Jurkat, Clone E6-1 (cell line): ENCODE measurements around the gene GABRB1.
"Not testable (repeated sequence)": the region's sequence is repeated elsewhere in the genome, so short reads cannot be mapped to it uniquely, and the experiment has no call there.

Experiments
- DNase-seq: peaks from one replicate; pipeline ENCODE4 v3.0.0-alpha.2; 2011; ENCODE audit warnings: low read depth, low spot score
- H3K4me3 ChIP-seq: 2 replicates; pipeline ENCODE4 v1.5.1; 2011; ENCODE audit warnings: mild to moderate bottlenecking, low read length, control low read depth, moderate library complexity

GABRB1 gene

DNA sequence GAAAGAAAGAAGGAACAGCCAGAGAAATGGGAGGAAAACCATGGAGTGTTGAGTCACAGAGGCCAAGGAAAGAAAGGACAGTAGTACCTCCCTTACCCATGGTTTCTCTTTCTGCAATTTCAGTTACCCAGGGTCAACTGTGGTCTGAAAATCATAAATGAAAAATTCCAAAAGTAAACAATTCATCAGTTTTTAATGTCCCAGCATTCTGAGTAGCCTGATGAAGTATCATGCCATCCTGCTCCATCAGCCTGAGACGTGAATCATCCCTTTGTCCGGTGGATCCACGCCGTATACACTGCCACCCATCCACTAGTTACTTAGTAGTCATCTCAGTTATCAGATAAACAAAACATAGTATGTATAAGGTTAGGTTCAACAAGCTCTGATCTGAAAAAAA is 318.0 kb downstream of the GABRB1 start:
- H3K4me3 ChIP-seq: no peak overlapping the region
- no peak for DNase-seq

DNA sequence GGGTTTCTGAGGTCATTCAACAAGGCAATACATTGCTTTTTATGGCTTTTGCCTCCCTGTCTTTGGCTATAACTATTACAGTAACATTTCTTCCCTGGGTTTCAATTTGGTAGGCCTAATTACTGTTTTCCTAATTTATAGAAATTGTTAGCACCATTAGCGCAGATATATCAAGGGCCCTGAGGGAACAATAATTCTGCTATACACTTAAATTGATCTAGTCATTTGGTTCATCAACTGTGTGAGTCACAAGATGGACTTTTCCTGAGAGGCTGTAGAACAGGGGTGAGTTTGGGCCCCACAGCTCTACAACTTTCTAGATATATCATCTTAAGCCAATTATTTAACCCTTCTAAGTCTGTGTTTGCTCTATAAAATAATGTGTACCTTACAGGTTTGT is 324.2 kb downstream of the GABRB1 start:
- DNase-seq: no peak
- no peak overlapping the region for H3K4me3 ChIP-seq

DNA sequence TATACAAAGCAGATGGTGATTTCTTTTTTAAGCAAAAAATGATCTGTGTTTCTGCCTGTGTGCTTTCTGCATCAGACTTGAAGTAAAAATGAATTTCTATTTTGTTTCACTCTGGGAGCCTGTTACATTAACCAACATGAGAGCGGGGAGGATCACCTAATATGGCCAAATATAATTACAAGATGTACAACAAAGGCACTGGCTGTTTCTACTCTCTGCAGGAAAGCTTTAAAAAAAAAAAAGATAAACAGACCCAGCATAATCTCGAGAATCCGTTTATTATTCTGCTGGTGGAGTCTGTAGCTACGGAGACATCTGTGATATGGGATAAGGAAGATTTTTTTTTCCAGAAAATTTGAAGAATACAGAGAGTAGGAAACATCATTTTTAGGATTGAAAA is 328.5 kb downstream of the GABRB1 start:
- H3K4me3 ChIP-seq: no peak overlapping the region
- DNase-seq: no peak

DNA sequence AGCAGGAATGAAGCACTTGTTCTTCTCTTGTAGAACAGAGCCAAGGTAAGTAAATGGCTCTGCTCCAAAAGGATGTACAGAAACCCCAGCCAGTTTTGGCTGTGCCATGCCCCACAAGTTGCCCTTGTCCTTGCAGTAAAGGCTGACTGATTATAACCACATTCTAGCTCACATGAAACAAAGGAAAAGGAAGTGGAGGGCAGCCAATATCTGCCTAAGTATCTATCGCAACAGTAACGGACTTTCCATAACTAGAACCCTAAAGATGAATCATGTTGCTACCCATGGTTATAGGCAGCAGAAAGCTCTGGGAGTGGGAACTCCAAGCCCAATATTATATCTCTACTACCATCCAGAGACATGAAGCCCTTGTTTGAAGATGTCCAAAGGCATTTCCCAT is 336.4 kb downstream of the GABRB1 start:
- peak; percentile 28 for DNase-seq

DNA sequence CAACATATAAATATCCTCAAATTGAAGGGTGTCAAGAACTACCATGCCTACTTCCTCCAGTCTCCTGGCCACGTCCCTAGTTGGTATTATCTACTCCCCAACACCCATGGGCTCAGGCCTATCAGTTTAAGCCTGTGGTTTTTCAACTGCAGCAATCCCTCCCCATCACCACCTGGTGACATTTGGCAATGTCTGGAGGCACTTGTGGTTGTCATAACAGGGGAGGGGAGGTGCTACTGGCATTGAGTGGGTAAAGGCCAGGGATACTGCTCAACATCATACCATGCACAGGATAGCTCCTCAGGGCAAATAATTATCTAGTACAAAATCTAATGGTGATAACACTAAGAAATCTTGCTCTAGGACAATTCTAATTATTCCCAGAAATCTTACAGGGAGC is 336.8 kb downstream of the GABRB1 start:
- DNase-seq: peak; percentile 53

More for the DNA sequence above, 336.4 kb downstream of the GABRB1 start:
- no peak overlapping the region for H3K4me3 ChIP-seq

DNA sequence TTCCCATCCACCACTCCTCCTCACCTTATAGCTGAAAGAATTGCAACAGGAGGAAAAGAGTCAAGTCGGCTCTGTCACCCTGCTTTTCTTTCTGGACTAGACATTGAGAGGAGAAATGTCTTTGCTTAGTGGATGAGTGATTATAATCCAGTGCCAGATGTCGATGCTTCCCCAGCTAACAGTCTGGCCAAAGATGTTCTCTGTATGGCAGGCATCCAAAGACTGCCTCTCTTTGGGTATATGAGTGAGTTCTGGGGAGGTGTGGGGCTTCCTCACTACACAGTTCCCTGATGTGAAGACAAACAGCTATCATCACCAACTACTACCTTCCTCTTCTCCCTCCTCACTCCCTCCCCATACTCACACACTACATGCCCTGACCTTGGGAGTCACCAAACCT is 341.2 kb downstream of the GABRB1 start:
- no peak for DNase-seq
- H3K4me3 ChIP-seq: no peak overlapping the region

More for the DNA sequence above, 336.8 kb downstream of the GABRB1 start:
- no peak overlapping the region for H3K4me3 ChIP-seq

DNA sequence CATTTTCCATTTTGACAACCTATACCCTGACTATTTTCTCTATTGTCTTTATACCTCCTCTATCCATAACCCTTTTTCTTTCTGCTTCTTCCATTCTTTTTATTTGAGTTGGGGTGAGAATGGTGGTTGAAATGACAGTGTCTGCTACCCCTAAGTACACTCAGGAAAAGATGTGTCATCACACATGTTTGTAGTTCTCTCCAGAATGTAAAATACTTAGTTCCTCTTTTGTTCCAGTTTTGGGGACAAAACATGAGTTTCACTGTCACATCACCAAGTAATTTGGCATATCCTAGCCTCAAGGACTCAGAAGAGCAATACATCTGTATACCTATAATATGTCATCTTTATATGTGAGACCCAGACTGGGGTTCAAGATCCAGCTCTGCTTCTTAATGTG is 341.8 kb downstream of the GABRB1 start:
- H3K4me3 ChIP-seq: no peak overlapping the region
- DNase-seq: no peak

DNA sequence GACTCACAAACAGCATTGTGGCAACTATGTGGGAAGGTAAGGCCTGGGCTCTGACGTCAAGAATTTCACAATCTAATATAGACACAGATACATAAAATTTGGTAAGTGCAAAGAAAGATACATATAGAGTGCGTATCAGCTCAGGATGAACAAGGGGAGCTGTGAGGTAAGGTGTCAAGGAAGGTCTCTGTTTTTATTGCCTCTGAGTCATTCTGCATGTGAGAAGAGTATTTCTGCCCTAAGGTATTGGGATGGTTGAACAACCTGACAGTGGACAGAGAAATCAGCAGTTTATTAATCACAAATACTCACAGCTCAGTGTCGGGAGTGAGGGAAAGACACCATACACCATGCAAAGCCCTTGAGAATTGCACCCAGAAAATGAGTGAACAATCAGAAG is 342.3 kb downstream of the GABRB1 start:
- H3K4me3 ChIP-seq: no peak overlapping the region
- DNase-seq: no peak

DNA sequence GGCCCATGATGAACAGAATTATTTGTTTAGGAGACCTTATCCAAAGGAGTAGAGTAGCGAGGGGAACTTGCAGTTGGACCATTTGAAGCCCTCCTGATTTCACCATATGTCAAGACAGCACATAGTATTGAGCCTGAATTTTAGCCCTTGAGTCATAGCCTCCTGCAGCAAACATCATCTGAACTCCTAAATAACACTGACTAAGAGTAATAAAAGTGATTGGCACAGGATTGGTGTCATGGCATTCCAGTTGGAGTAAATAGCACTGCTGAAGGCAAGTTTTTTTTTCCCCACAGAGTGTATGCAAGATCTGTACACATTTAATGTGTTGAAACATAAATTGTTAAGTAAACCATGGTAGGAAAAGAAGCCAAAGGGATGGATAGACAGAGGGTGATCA is 343.1 kb downstream of the GABRB1 start:
- H3K4me3 ChIP-seq: no peak overlapping the region
- DNase-seq: no peak

DNA sequence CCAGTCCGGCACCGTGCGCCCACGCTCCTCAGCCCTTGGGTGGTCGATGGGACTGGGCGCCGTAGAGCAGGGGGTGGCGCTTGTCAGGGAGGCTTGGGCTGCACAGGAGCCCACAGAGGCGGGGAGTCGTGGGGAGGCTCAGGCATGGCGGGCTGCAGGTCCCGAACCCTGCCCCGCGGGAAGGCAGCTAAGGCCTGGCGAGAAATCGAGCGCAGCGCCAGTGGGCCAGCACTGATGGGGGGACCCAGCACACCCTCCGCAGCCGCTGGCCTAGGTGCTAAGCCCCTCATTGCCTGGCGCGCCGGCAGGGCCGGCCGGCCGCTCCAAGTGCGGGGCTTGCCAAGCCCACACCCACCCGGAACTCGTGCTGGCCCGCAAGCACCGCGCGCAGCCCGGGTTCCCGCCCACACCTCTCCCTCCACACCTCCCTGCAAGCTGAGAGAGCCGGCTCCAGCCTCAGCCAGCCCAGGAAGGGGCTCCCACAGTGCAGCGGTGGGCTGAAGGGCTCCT is 346.7 kb downstream of the GABRB1 start:
- H3K4me3 ChIP-seq, DNase-seq: not testable (repeated sequence)

DNA sequence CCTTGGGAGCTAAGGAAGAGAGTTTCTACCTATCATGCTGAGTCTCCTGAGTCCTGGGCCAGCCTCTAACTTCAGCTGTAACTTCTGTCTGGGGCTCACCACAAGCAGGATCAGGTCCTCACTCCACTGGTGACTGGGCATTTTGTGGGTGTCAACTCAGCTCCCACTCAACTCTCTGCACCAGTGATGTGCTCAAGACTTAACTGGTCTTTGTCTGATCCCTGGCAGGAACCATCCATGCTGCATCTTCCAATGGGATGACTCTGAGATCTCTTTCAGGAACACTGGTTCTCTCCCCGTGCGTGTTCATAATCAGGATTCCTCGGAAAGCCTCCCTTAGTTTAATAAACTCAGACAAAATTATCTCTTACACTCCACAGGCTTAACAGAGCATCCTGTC is 349.8 kb downstream of the GABRB1 start:
- no peak for DNase-seq
- no peak overlapping the region for H3K4me3 ChIP-seq

DNA sequence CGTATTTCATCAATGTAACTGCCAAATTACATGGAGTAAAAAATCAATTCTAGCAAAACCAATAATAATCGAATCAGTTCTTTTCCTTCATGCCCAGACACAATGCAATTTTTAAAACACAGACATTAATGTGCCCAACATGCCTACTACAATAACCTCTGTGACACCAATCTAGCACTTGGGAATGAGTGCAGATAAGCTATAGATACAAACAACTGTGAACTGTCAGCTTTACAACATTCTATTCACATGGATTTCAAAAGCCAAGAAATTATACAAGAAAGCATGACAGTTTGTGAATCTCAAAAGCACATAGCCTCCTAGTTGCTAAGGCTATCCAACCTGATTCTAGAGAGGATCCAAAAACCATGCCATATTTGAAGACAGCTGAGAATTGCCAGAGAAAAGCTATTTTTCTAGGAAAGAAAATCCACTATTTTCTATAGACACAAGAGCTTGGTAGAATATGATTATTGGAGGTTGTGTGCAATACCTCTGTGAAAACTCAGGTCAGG is 351.5 kb downstream of the GABRB1 start:
- DNase-seq: no peak
- H3K4me3 ChIP-seq: no peak overlapping the region

DNA sequence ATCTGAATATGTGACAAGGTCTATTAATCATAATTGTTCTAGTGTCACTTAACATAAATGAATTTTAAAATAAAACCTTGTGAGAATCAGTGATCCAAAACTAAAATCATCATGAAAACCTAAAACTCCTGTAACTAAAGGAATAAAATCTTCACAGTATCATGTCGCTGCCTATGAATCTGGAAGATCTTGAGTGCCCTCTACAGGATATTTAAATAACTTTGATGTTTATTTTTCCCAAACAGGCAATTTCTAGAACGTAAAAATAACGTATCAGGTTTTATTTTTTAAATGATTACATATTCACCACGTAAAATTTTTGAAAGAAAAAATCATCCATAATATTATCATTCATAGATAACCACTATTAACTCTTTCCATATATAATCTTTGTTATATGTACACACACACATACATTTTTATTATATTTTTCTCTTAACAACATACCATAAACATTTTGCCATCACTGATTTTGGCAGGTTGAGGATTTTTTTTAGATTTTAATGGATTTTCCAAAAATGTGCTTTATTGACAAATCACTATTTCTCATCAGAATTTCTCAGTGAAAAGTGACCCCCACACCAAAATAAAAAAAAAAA is 352.6 kb downstream of the GABRB1 start:
- peak; percentile 32 for DNase-seq
- no peak overlapping the region for H3K4me3 ChIP-seq

DNA sequence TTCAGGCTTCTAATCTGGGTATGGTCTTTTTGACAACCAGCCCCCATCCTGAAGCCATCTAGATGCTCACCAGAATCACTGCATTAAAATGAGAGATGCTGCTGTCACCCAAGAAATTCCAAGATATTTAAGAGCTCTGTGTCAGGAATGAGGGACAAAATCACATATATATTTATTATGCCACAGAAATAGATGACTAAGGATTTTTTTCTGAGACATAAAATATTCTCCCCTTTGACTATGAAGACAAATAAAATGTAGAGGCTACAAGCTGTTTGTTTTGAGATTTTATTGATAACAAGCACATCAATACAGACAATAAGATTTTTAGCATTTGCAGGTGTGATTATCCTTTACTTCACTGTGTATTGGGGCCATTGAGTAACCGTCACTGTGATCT is 354.8 kb downstream of the GABRB1 start:
- no peak for DNase-seq
- H3K4me3 ChIP-seq: no peak overlapping the region

DNA sequence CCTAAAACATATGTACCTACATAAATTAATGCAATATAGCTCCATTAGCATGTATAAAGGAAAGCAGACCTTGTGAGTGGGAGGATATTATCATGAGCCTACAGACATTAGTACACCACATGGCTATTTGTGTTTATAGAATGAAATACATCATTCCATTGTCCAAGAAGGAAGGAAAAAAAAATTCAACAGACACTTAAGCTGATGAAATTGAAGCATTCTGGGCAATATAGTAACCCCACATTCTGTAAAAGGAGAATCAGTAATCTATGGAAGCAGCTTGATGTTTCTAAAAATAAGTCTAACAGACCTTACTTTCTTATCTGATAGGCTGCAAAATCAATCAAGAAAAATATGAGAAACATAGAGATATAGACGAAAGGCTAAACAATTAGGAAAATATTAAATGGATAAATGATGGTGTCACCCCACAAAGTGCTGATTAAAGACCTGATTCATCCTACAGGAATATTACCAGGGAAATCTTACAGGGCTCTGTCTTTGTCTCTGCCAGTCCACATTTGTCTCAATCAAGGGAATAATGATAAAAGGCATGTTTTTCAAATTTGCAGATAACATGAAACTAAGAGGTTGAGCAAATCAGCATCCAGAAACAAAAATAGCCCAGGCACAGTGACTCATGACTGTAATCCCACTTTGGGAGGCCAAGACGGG is 355.3 kb downstream of the GABRB1 start:
- no peak for DNase-seq
- no peak overlapping the region for H3K4me3 ChIP-seq

DNA sequence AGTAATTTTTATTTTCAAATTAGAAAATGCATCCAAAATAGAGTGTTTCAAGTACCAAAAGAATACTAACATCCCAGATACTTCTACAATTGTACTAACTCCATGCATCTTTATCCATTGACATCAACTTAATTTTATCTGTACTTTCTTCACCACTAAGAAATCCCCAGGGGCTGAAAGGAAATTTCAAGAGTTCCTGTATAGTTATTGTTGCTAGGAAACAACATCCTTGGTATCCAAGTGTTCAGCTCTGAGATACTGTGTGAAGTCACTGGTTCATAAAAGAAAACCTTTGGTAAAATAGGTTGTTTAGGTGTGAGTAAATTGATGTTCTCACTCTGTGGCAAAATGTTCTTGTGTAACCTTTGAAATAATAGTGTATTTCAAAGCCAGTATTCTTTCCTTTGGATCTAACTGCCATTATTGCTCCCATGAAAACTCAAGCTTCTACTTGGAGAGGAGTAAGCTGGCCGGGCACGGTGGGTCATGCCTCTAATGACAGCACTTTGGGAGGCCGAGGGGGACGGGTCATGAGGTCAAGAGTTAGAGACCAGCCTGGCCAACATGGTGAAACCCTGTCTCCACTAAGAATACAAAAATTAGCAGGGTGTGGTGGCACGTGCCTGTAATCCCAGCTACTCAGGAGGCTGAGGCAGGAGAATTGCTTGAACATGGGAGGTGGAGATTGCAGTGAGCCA is 359.2 kb downstream of the GABRB1 start:
- DNase-seq: no peak

DNA sequence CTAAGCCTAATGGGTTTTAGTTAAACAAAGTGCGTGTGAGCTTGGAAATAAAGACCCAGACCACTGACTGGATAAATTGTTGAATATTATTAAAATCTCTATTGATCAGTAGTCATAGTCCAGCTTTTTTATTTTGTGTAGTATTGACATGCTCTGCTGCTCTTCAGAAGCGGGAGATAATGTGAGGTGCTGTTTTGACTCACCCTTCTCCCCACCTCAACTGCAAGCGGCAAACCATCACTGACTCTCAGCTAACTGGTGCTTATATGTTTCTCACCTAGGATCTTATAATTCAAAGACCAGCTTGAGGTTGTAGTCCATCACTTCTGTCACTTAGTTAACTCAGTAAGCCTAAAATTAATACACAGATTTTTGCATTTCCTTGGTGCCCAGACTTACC is 359.9 kb downstream of the GABRB1 start:
- DNase-seq: no peak
- H3K4me3 ChIP-seq: no peak overlapping the region

More for the DNA sequence above, 359.2 kb downstream of the GABRB1 start:
- H3K4me3 ChIP-seq: no peak overlapping the region

DNA sequence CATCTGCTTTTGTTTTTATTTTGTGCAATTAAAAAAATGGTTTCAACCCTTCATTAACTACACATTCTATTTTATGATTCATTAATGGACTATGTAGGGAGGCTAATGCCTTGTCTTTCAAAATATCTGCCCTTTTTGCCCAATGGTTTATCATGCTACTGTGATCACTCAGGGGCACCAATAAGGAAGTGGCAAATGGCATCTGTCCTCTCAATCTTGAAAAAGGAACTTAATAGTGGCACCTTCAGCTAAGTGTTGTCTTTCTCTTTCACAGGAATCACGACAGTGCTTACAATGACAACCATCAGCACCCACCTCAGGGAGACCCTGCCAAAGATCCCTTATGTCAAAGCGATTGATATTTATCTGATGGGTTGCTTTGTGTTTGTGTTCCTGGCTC is 375.0 kb downstream of the GABRB1 start:
- H3K4me3 ChIP-seq: no peak overlapping the region
- DNase-seq: no peak

DNA sequence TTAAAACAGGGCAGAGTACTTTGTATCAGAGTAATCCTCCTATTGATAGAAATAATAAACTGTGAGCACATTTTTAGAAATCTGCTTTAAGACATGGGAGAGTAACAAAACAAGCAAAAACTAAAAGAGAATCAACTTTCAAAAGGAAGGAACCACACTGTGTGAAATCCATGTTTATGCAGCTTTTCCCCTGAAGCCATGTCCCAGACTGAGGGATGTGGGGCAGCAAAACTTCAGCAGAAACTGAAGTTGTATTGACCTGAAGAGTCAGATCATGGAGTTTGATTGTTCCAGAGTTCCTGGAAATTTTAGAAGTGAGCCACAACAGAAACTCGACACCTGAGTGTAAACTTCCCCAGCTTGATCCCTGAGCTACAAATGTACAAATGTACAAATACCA is 378.9 kb downstream of the GABRB1 start:
- DNase-seq: no peak

DNA sequence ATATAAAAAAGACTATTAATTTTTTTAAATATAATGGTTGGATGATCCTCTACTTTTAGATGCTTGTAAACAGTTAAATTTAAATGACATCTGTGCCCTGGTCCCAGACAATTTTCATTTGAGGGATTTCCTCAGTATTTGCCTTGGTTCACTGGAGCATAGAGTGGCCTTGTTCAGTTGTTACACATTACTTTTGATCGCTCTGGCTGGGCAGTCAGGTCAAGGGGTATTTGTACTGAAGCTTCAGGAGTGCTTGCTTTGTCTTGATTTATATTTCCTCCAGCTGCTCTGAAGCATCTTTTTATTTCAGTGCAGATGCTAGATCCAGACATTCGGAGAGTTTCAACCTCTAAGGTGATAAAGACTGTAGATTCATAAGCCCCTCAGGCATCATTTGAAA is 382.2 kb downstream of the GABRB1 start:
- no peak overlapping the region for H3K4me3 ChIP-seq
- DNase-seq: no peak

More for the DNA sequence above, 378.9 kb downstream of the GABRB1 start:
- H3K4me3 ChIP-seq: no peak overlapping the region
